Hepatocyte (in vitro differentiated cells): ENCODE results near the gene CPT1A. TPM values are rescaled to one million over a fixed set of nuclear protein-coding genes. Genes with fewer than 3 reads are reported as not detected.

Experiments
- DNase-seq: peaks from one replicate; pipeline ENCODE4 v3.0.0-alpha.2; 2016; ENCODE audit warnings: low spot score
- H2AFZ ChIP-seq: fragments of 200-600 bp; sonication (generic); 2 replicates; pipeline ENCODE4 v1.6.0; 2016; ENCODE audit warnings: antibody characterized with exemption, mild to moderate bottlenecking
- H3K27ac ChIP-seq: fragments of 200-600 bp; sonication (generic); 2 replicates; pipeline ENCODE4 v1.5.1; 2016; ENCODE audit warnings: mild to moderate bottlenecking
- H3K27me3 ChIP-seq: fragments of 200-600 bp; sonication (generic); 2 replicates; pipeline ENCODE4 v1.6.1; 2016
- H3K36me3 ChIP-seq: fragments of 200-600 bp; sonication (generic); replicated peaks from 2 replicates; pipeline ENCODE4 v1.5.1; 2016; ENCODE audit warnings: low read depth; ENCODE audit not compliant: insufficient read depth
- H3K4me1 ChIP-seq: fragments of 200-600 bp; sonication (generic); 2 replicates; pipeline ENCODE4 v1.5.1; 2016; ENCODE audit warnings: mild to moderate bottlenecking, moderate library complexity; ENCODE audit not compliant: insufficient read depth
- H3K4me2 ChIP-seq: fragments of 200-600 bp; sonication (generic); 2 replicates; pipeline ENCODE4 v1.6.0; 2016
- H3K4me3 ChIP-seq: fragments of 200-600 bp; sonication (generic); 2 replicates; pipeline ENCODE4 v1.5.1; 2016; ENCODE audit warnings: mild to moderate bottlenecking
- H3K79me2 ChIP-seq: fragments of 200-600 bp; sonication (generic); 2 replicates; pipeline ENCODE4 v1.6.0; 2017; ENCODE audit warnings: mild to moderate bottlenecking
- H3K9me2 ChIP-seq: fragments of 200-600 bp; sonication (generic); replicated peaks from 2 replicates; pipeline ENCODE4 v1.6.0; 2017; ENCODE audit warnings: mild to moderate bottlenecking; ENCODE audit not compliant: insufficient read depth
- H3K9me3 ChIP-seq: fragments of 200-600 bp; sonication (generic); 2 replicates; pipeline ENCODE4 v1.5.1; 2016; ENCODE audit warnings: low read depth, mild to moderate bottlenecking
- H4K20me1 ChIP-seq: fragments of 200-600 bp; sonication (generic); 2 replicates; pipeline ENCODE4 v1.6.0; 2016; ENCODE audit warnings: mild to moderate bottlenecking; ENCODE audit not compliant: insufficient read depth, poor library complexity, severe bottlenecking
- EZH2 ChIP-seq: fragments of 200-600 bp; sonication (generic); IDR thresholded peaks from 2 replicates; pipeline ENCODE4 v1.6.1; 2016; ENCODE audit warnings: antibody characterized with exemption, mild to moderate bottlenecking, borderline replicate concordance
- EZH2phosphoT487 ChIP-seq: fragments of 200-600 bp; sonication (generic); IDR thresholded peaks from one replicate; pipeline ENCODE4 v1.6.1; 2018; ENCODE audit warnings: antibody characterized with exemption, mild to moderate bottlenecking, low read depth, moderate library complexity; ENCODE audit not compliant: unreplicated experiment, severe bottlenecking
- WGBS: methylation state at CpG from one replicate; pipeline ENCODE4 v1.1.6; 2016; ENCODE audit warnings: low lambda C conversion rate; ENCODE audit errors: missing lambda C conversion rate; 5-methylcytosine and 5-hydroxymethylcytosine counted together
- polyA plus RNA-seq: library from polyadenylated mRNA; unstranded; fragments of >200 nt; fragmentation: Nextera tagmentation; extraction: Ambion mirVana; gene quantifications from 2 replicates; pipeline ENCODE4 v1.2.1, GENCODE V29; 2016
- total RNA-seq: library from RNA; depleted of rRNA; stranded (reverse); fragments of >200 nt; gene quantifications from 2 replicates; pipeline ENCODE4 v1.2.3, GENCODE V29; 2014
- TF ChIP-seq, protein P1 (sequence below): fragments of 200-600 bp; sonication (generic); IDR thresholded peaks from 2 replicates; pipeline ENCODE4 v1.5.1; 2016; ENCODE audit warnings: antibody characterized with exemption, mild to moderate bottlenecking; ENCODE audit not compliant: poor library complexity

CPT1A gene
- total and polyA plus RNA-seq, 2 experiments from 2014 or later = 8.3 to 24.8 TPM

DNA sequence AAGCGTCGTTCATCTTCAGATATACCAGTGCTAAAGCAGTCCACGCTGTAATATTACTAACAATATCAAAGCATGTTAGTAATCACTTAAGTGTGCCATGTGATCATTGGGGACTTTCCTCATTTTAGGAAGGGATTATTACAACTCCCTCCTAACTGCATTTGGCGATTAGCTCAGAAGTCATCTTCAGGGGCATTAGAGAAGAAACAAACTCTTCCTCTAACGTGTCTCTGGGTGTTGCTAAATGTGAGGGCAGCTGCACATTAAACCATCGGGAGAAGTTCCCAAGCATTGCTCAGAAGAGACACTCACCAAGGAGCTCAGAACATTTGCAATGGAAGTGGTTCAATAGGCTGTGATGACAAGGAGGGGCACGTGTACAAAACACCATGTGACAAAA is 107.6 kb downstream of the CPT1A start:
- Histone ChIP-seq H3K27ac (no peak overlapping the region), H2AFZ (no peak overlapping the region), H3K4me1 (no peaks in the 10 kb centered on the region), H4K20me1 (no peaks in the 10 kb centered on the region), H3K4me3 (no peak overlapping the region), H3K9me3 (no peaks in the 10 kb centered on the region), H3K36me3 (no peaks in the 10 kb centered on the region), H3K9me2 (no peaks in the 10 kb centered on the region), H3K27me3 (no peaks in the 10 kb centered on the region), H3K79me2 (no peaks in the 10 kb centered on the region), H3K4me2 (no peak overlapping the region)
- DNase-seq = no peak
- WGBS = 88% methylated on average over 7 of the region's 7 CpGs
- TF ChIP-seq, protein P1, sequence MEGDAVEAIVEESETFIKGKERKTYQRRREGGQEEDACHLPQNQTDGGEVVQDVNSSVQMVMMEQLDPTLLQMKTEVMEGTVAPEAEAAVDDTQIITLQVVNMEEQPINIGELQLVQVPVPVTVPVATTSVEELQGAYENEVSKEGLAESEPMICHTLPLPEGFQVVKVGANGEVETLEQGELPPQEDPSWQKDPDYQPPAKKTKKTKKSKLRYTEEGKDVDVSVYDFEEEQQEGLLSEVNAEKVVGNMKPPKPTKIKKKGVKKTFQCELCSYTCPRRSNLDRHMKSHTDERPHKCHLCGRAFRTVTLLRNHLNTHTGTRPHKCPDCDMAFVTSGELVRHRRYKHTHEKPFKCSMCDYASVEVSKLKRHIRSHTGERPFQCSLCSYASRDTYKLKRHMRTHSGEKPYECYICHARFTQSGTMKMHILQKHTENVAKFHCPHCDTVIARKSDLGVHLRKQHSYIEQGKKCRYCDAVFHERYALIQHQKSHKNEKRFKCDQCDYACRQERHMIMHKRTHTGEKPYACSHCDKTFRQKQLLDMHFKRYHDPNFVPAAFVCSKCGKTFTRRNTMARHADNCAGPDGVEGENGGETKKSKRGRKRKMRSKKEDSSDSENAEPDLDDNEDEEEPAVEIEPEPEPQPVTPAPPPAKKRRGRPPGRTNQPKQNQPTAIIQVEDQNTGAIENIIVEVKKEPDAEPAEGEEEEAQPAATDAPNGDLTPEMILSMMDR = no peak
- TF ChIP-seq EZH2phosphoT487 = no peak
- no peak for TF ChIP-seq EZH2

DNA sequence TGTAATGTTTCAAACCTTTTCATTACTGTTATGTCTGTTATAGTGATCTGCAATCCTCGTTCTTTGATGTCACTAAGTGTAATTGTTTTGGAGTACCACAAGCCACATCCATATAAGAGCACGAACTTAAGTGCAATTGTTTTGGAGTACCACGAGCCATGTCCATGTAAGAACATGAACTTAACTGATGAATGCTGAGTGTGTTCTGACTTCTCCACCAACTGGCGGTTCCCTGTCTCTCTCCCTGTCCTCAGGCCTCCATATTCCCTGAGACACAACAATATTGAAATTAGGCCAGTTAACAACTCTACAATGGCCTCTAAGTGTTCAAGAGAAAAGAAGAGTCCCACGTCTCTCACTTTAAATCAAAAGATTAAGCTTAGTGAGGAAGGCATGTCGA is 113.9 kb downstream of the CPT1A start:
- no peaks in the 10 kb centered on the region for H3K9me3 ChIP-seq
- no peaks in the 10 kb centered on the region for H3K79me2 ChIP-seq
- TF ChIP-seq EZH2phosphoT487 (no peak), EZH2 (no peak)
- TF ChIP-seq, protein P1 = peak; percentile 8
- no peaks in the 10 kb centered on the region for H3K36me3 ChIP-seq
- no peaks in the 10 kb centered on the region for H3K9me2 ChIP-seq
- 87% methylated on average over 6 of the region's 6 CpGs for WGBS
- H4K20me1 ChIP-seq = no peaks in the 10 kb centered on the region
- no peaks in the 10 kb centered on the region for H3K4me1 ChIP-seq
- H3K4me2 ChIP-seq = no peak overlapping the region
- no peaks in the 10 kb centered on the region for H3K27me3 ChIP-seq
- H2AFZ ChIP-seq = no peak overlapping the region
- no peak overlapping the region for H3K4me3 ChIP-seq
- no peak overlapping the region for H3K27ac ChIP-seq
- no peak for DNase-seq

DNA sequence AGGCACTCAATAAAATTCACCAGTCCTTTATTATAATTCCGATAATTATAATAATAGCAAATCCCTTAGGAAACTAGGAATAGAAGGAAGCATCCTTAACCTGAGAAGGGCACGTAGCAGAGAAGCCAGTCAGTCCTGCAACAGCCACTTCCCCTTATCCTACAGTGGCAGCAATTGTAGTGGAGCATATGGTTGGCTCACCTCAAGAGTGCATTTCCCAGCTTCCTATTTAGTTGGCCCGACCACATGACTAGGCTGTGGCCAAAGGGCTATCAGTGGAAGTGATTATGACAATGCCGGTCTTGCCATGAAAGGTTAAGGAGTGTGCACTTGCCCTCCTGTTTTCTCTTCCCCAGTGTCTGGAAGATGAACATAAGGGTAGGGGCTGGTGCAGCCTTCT is 117.4 kb downstream of the CPT1A start:
- no peak overlapping the region for H2AFZ ChIP-seq
- no peaks in the 10 kb centered on the region for H3K4me1 ChIP-seq
- DNase-seq = no peak
- no peaks in the 10 kb centered on the region for H4K20me1 ChIP-seq
- no peaks in the 10 kb centered on the region for H3K36me3 ChIP-seq
- H3K4me3 ChIP-seq = no peak overlapping the region
- WGBS = 89% methylated on average over 4 of the region's 4 CpGs
- TF ChIP-seq EZH2phosphoT487 (no peak), EZH2 (no peak)
- TF ChIP-seq, protein P1 = no peak
- no peaks in the 10 kb centered on the region for H3K9me2 ChIP-seq
- no peak overlapping the region for H3K27ac ChIP-seq
- H3K4me2 ChIP-seq = no peak overlapping the region
- H3K79me2 ChIP-seq = no peaks in the 10 kb centered on the region
- no peaks in the 10 kb centered on the region for H3K9me3 ChIP-seq
- no peaks in the 10 kb centered on the region for H3K27me3 ChIP-seq

DNA sequence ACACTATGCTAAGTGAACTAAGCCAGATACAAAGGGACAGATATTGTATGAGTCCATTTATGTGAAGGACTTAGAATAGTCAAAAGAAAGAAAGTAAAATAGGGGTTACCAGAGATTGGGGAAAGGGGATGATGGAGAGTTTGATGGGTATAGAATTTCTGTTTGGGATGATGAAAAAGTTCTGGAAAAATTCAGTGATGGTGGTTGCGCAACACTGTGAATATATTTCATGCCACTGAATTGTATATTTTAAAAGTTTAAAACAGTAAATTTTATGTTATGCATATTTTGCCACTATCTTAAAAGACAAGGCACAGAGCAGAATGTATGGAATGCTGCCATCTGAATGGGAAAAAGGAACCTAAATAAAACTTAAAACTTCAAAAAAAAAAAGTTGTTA is 119.6 kb downstream of the CPT1A start:
- Histone ChIP-seq H2AFZ (no peak overlapping the region), H3K4me1 (no peaks in the 10 kb centered on the region), H3K4me3 (no peak overlapping the region), H3K36me3 (no peaks in the 10 kb centered on the region), H3K27me3 (no peaks in the 10 kb centered on the region), H3K9me3 (no peaks in the 10 kb centered on the region), H4K20me1 (no peaks in the 10 kb centered on the region), H3K79me2 (no peaks in the 10 kb centered on the region), H3K4me2 (no peak overlapping the region), H3K27ac (no peak overlapping the region), H3K9me2 (no peaks in the 10 kb centered on the region)
- no peak for TF ChIP-seq EZH2
- TF ChIP-seq, protein P1 = no peak
- TF ChIP-seq EZH2phosphoT487 = no peak
- WGBS = 96% methylated on average over 1 of the region's 1 CpG
- no peak for DNase-seq
